ENCODE measurements around the gene UBTD1.

The UBTD1 gene

GRCh38 chr10:97580421-97581367, 82.0 kb downstream of the UBTD1 start:
- no peak for DNase-seq (ENCODE audit: low read depth in 1 of 2, low spot score in 1 of 2)

- DNase-seq (ENCODE audit: low read depth in 1 of 2, low spot score in 1 of 2) = no peak
Measured at GRCh38 chr10:97582169-97582568, 83.4 kb downstream of the UBTD1 start.

- DNase-seq (ENCODE audit: low read depth in 1 of 2, low spot score in 1 of 2) = no peak
Measured at GRCh38 chr10:97583476-97583875, 84.8 kb downstream of the UBTD1 start.

GRCh38 chr10:97584060-97584797, 85.5 kb downstream of the UBTD1 start, which contains the start of gene HOGA1:
Gene HOGA1, plus strand, starts transcription at chr10:97584389. Its CDS starts 315 bp downstream, at chr10:97584704.
- DNase-seq (ENCODE audit: low read depth in 1 of 2, low spot score in 1 of 2) = no peak

- DNase-seq (ENCODE audit: low read depth in 1 of 2, low spot score in 1 of 2) = no peak
Measured at GRCh38 chr10:97584798-97585438, 86.2 kb downstream of the UBTD1 start.

GRCh38 chr10:97585439-97585811, 86.7 kb downstream of the UBTD1 start:
- DNase-seq (ENCODE audit: low read depth in 1 of 2, low spot score in 1 of 2) = no peak

GRCh38 chr10:97587183-97587582, 88.5 kb downstream of the UBTD1 start:
- no peak for DNase-seq (ENCODE audit: low read depth in 1 of 2, low spot score in 1 of 2)

GRCh38 chr10:97589479-97589878, 90.8 kb downstream of the UBTD1 start, which contains the start of gene C10orf62:
Gene C10orf62, plus strand, starts transcription at chr10:97589721. Its CDS starts 177 bp downstream, at chr10:97589898.
- DNase-seq (ENCODE audit: low read depth in 1 of 2, low spot score in 1 of 2) = no peak

GRCh38 chr10:97590082-97590747, 91.5 kb downstream of the UBTD1 start:
- no peak for DNase-seq (ENCODE audit: low read depth in 1 of 2, low spot score in 1 of 2)

GRCh38 chr10:97590748-97591495, 92.2 kb downstream of the UBTD1 start:
- no peak for DNase-seq (ENCODE audit: low read depth in 1 of 2, low spot score in 1 of 2)

GRCh38 chr10:97593421-97593820, 94.7 kb downstream of the UBTD1 start:
- DNase-seq (ENCODE audit: low read depth in 1 of 2, low spot score in 1 of 2) = no peak

- DNase-seq (ENCODE audit: low read depth in 1 of 2, low spot score in 1 of 2) = no peak
Measured at GRCh38 chr10:97596101-97597082, 97.7 kb downstream of the UBTD1 start.

GRCh38 chr10:97597778-97598177, 99.1 kb downstream of the UBTD1 start:
- no peak for DNase-seq (ENCODE audit: low read depth in 1 of 2, low spot score in 1 of 2)

- no peak for DNase-seq (ENCODE audit: low read depth in 1 of 2, low spot score in 1 of 2)
Measured at GRCh38 chr10:97598407-97599271, 99.9 kb downstream of the UBTD1 start.

- no peak for DNase-seq (ENCODE audit: low read depth in 1 of 2, low spot score in 1 of 2)
Measured at GRCh38 chr10:97599272-97599619, 100.5 kb downstream of the UBTD1 start.

GRCh38 chr10:97600616-97601015, 101.9 kb downstream of the UBTD1 start:
- DNase-seq (ENCODE audit: low read depth in 1 of 2, low spot score in 1 of 2) = no peak

- no peak for DNase-seq (ENCODE audit: low read depth in 1 of 2, low spot score in 1 of 2)
Measured at GRCh38 chr10:97601268-97602215, 102.8 kb downstream of the UBTD1 start.
